Measurements from ENCODE around the gene APP.

The APP gene

GRCh38 chr21:25831300-25831960 is 339.1 kb downstream of the APP start:
- H3K27me3 ChIP-seq (ENCODE audit: insufficient read depth, low read depth) = no peaks in the 10 kb centered on the region
- TF ChIP-seq CTCF (conservative IDR thresholded peaks at IDR 0.05; ENCODE audit: low read depth, low read length) = no peak
- H3K4me1 ChIP-seq (ENCODE audit: low read depth, poor library complexity, severe bottlenecking) = no peaks in the 10 kb centered on the region
- H2AFZ ChIP-seq (ENCODE audit: low read depth) = no peak overlapping the region
- no peak overlapping the region for H3K4me2 ChIP-seq
- no peak overlapping the region for H3K4me3 ChIP-seq (IDR thresholded peaks at IDR 0.05; ENCODE audit: insufficient read depth, low read depth, low read length)
- no peaks in the 10 kb centered on the region for H4K20me1 ChIP-seq (ENCODE audit: insufficient read depth)
- no peaks in the 10 kb centered on the region for H3K36me3 ChIP-seq (ENCODE audit: insufficient read depth)
- no peak overlapping the region for H3K9ac ChIP-seq
- no peak overlapping the region for H3K27ac ChIP-seq
- no peaks in the 10 kb centered on the region for H3K79me2 ChIP-seq (ENCODE audit: insufficient read depth, low read depth)
